ENCODE data around the gene HDAC4. TPM values are rescaled to one million over a fixed set of nuclear protein-coding genes. Genes with fewer than 3 reads are reported as not detected.

Gene HDAC4
- total RNA-seq, 1 experiment from 2014 or later, result 44.4 TPM

- TF ChIP-seq ZNF532 (CRISPR knock-in tag; IDR thresholded peaks at IDR 0.05; ENCODE audit: borderline replicate concordance), result no peak
- no peak for TF ChIP-seq GTF2I (CRISPR knock-in tag; conservative IDR thresholded peaks at IDR 0.05)
- no peak for TF ChIP-seq CDX4 (CRISPR knock-in tag; IDR thresholded peaks at IDR 0.05; ENCODE audit: borderline replicate concordance)
- TF ChIP-seq GRHL2 (CRISPR knock-in tag; IDR thresholded peaks at IDR 0.05; ENCODE audit: insufficient replicate concordance, severe bottlenecking), result no peak
- no peak for TF ChIP-seq ZBTB21 (CRISPR knock-in tag; IDR thresholded peaks at IDR 0.05; ENCODE audit: borderline replicate concordance)
- TF ChIP-seq ATF6 (CRISPR knock-in tag; IDR thresholded peaks at IDR 0.05), result no peak
- TF ChIP-seq SOX15 (CRISPR knock-in tag; IDR thresholded peaks at IDR 0.05), result no peak
- no peak for TF ChIP-seq ZNF317 (CRISPR knock-in tag; IDR thresholded peaks at IDR 0.05; ENCODE audit: borderline replicate concordance, low read depth)
- no peak for TF ChIP-seq TP53 (CRISPR knock-in tag; IDR thresholded peaks at IDR 0.05)
- no peak for TF ChIP-seq ZNF671 (CRISPR knock-in tag; IDR thresholded peaks at IDR 0.05)
Measured at GRCh38 chr2:239190361-239190760, 210.5 kb downstream of the HDAC4 start (continued).

GRCh38 chr2:239189711-239190131 lies 211.1 kb downstream of the HDAC4 start:
- TF ChIP-seq FOXP1 (CRISPR knock-in tag; IDR thresholded peaks at IDR 0.05; ENCODE audit: borderline replicate concordance) (0 out of 2 replicates have a peak, but pooled peaks have one; percentile 20), PRDM15 (CRISPR knock-in tag; IDR thresholded peaks at IDR 0.05) (no peak)
- CTCF ChIA-PET, result no interaction called here
- POLR2A ChIA-PET, result no interaction called here

GRCh38 chr2:239188536-239188935 lies 212.3 kb downstream of the HDAC4 start:
- Mint-ChIP-seq H3K4me3 (no peak overlapping the region), H3K4me1 (no peaks in the 10 kb centered on the region), H3K36me3 (peaks cover 26% of the 10 kb centered on the region), H3K27ac (no peak overlapping the region), H3K27me3 (ENCODE audit: low read depth) (no peaks in the 10 kb centered on the region), H3K9me3 (0 out of 2 replicates have a peak, but pooled peaks cover 3% of the 10 kb centered on the region)
- ChIA-PET CTCF (interaction anchor here (2.0 kb wide), 1 partner anchor 45 kb away, joined by 4 read pairs; no protein-coding TSS in a partner anchor), POLR2A (no interaction called here)
- no peak for DNase-seq (ENCODE audit: low spot score)
- ATAC-seq, result no peak
- TF ChIP-seq ZBTB21 (CRISPR knock-in tag; IDR thresholded peaks at IDR 0.05; ENCODE audit: borderline replicate concordance) (no peak), CREM (CRISPR knock-in tag; IDR thresholded peaks at IDR 0.05) (no peak), ZNF512 (CRISPR knock-in tag; IDR thresholded peaks at IDR 0.05; ENCODE audit: borderline replicate concordance) (no peak), ZNF263 (CRISPR knock-in tag; IDR thresholded peaks at IDR 0.05; ENCODE audit: low read depth) (no peak), KAT7 (CRISPR knock-in tag; IDR thresholded peaks at IDR 0.05; ENCODE audit: borderline replicate concordance) (no peak), ESRRA (CRISPR knock-in tag; IDR thresholded peaks at IDR 0.05; ENCODE audit: borderline replicate concordance) (no peak), TEAD1 (CRISPR knock-in tag; IDR thresholded peaks at IDR 0.05) (no peak), ZNF423 (CRISPR knock-in tag; IDR thresholded peaks at IDR 0.05) (no peak)

More at GRCh38 chr2:239189711-239190131, 211.1 kb downstream of the HDAC4 start:
- 0 out of 2 replicates have a peak, but pooled peaks cover 3% of the 10 kb centered on the region for H3K9me3 Mint-ChIP-seq
- H3K36me3 Mint-ChIP-seq, result peaks cover 26% of the 10 kb centered on the region
- ATAC-seq, result no peak
- H3K27ac Mint-ChIP-seq, result no peak overlapping the region
- no peak for DNase-seq (ENCODE audit: low spot score)
- H3K4me3 Mint-ChIP-seq, result no peak overlapping the region
- no peaks in the 10 kb centered on the region for H3K4me1 Mint-ChIP-seq
- no peaks in the 10 kb centered on the region for H3K27me3 Mint-ChIP-seq (ENCODE audit: low read depth)

All from WTC11 (cell line).